Epithelial cell of proximal tubule (primary cell): ENCODE results near the gene TMEM209. TPM values are rescaled to one million over a fixed set of nuclear protein-coding genes. Genes with fewer than 3 reads are reported as not detected.

ENCODE experiments used
- DNase-seq: peaks from one replicate; pipeline ENCODE4 v3.0.0-alpha.2; 2011; ENCODE audit warnings: low read depth
- H3K4me3 ChIP-seq: 2 replicates; pipeline ENCODE4 v1.5.1; 2011; ENCODE audit warnings: low read depth, mild to moderate bottlenecking, low read length
- CTCF ChIP-seq: conservative IDR thresholded peaks from 2 replicates; pipeline ENCODE4 v1.5.1; 2012; ENCODE audit warnings: low read depth, mild to moderate bottlenecking, low read length
- total RNA-seq: library from RNA; depleted of rRNA; stranded (reverse); fragments of >200 nt; gene quantifications from 2 replicates; pipeline ENCODE4 v1.2.3, GENCODE V29; 2015

The TMEM209 gene
- total RNA-seq, 1 donor from 2014 or later: 9.3 TPM

GRCh38 chr7:130145424-130146100 lies 59.6 kb downstream of the TMEM209 start:
- no peak for TF ChIP-seq CTCF
- no peak for DNase-seq
- H3K4me3 ChIP-seq: no peak overlapping the region

GRCh38 chr7:130144312-130145171 lies 60.7 kb downstream of the TMEM209 start:
- DNase-seq: peak; percentile 77
- no peak for TF ChIP-seq CTCF
- no peak overlapping the region for H3K4me3 ChIP-seq

GRCh38 chr7:130143986-130144311 lies 61.3 kb downstream of the TMEM209 start:
- no peak overlapping the region for H3K4me3 ChIP-seq
- no peak for TF ChIP-seq CTCF
- DNase-seq: no peak

- DNase-seq: no peak
- no peak for TF ChIP-seq CTCF
- no peak overlapping the region for H3K4me3 ChIP-seq
Observed at GRCh38 chr7:130143334-130143732, 61.9 kb downstream of the TMEM209 start.

GRCh38 chr7:130142654-130143333 lies 62.4 kb downstream of the TMEM209 start:
- no peak for TF ChIP-seq CTCF
- H3K4me3 ChIP-seq: no peak overlapping the region
- no peak for DNase-seq

- no peak overlapping the region for H3K4me3 ChIP-seq
- DNase-seq: no peak
- no peak for TF ChIP-seq CTCF
Observed at GRCh38 chr7:130141884-130142653, 63.1 kb downstream of the TMEM209 start.
